ENCODE results near the gene VAV1.

DNA sequence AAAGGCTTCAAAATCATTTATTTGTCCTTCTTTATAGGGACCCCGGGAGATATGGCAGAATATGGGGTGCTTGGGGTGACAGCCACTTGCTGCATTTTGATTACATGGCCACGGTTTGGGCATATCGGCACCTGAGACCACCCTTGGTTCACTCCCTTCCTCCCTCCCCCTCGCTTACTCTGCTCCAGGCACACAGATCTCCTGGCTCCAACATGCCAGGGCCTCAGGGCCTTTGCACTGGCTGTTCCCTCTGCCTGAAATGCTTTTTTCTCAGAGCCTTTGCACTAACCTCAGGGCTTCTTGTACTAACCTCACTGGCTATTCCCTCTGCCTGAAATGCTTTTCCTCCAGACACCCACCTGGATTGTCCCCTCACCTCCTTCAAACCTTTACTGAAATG, 23.8 kb downstream of the VAV1 start:
- TF ChIP-seq, protein P1, sequence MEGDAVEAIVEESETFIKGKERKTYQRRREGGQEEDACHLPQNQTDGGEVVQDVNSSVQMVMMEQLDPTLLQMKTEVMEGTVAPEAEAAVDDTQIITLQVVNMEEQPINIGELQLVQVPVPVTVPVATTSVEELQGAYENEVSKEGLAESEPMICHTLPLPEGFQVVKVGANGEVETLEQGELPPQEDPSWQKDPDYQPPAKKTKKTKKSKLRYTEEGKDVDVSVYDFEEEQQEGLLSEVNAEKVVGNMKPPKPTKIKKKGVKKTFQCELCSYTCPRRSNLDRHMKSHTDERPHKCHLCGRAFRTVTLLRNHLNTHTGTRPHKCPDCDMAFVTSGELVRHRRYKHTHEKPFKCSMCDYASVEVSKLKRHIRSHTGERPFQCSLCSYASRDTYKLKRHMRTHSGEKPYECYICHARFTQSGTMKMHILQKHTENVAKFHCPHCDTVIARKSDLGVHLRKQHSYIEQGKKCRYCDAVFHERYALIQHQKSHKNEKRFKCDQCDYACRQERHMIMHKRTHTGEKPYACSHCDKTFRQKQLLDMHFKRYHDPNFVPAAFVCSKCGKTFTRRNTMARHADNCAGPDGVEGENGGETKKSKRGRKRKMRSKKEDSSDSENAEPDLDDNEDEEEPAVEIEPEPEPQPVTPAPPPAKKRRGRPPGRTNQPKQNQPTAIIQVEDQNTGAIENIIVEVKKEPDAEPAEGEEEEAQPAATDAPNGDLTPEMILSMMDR (IDR thresholded peaks at IDR 0.05; ENCODE audit: low read depth, low read length, missing input control) = no peak
- TF ChIP-seq TAF1 (conservative IDR thresholded peaks at IDR 0.05) (no peak), GABPA (IDR thresholded peaks at IDR 0.05 in 1 of 2, conservative IDR thresholded peaks at IDR 0.05 in 1 of 2) (no peak), JUND (IDR thresholded peaks at IDR 0.05) (no peak), SP1 (IDR thresholded peaks at IDR 0.05) (no peak), RAD21 (IDR thresholded peaks at IDR 0.05) (no peak), YY1 (IDR thresholded peaks at IDR 0.05) (no peak), EGR1 (IDR thresholded peaks at IDR 0.05; ENCODE audit: low read depth in 2 of 2) (no peak), HNF4G (IDR thresholded peaks at IDR 0.05) (no peak), NR2F2 (IDR thresholded peaks at IDR 0.05) (no peak), RXRA (IDR thresholded peaks at IDR 0.05) (no peak)
- TF ChIP-seq, protein P2, sequence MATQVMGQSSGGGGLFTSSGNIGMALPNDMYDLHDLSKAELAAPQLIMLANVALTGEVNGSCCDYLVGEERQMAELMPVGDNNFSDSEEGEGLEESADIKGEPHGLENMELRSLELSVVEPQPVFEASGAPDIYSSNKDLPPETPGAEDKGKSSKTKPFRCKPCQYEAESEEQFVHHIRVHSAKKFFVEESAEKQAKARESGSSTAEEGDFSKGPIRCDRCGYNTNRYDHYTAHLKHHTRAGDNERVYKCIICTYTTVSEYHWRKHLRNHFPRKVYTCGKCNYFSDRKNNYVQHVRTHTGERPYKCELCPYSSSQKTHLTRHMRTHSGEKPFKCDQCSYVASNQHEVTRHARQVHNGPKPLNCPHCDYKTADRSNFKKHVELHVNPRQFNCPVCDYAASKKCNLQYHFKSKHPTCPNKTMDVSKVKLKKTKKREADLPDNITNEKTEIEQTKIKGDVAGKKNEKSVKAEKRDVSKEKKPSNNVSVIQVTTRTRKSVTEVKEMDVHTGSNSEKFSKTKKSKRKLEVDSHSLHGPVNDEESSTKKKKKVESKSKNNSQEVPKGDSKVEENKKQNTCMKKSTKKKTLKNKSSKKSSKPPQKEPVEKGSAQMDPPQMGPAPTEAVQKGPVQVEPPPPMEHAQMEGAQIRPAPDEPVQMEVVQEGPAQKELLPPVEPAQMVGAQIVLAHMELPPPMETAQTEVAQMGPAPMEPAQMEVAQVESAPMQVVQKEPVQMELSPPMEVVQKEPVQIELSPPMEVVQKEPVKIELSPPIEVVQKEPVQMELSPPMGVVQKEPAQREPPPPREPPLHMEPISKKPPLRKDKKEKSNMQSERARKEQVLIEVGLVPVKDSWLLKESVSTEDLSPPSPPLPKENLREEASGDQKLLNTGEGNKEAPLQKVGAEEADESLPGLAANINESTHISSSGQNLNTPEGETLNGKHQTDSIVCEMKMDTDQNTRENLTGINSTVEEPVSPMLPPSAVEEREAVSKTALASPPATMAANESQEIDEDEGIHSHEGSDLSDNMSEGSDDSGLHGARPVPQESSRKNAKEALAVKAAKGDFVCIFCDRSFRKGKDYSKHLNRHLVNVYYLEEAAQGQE (IDR thresholded peaks at IDR 0.05) = no peak
- TF ChIP-seq, protein P3, sequence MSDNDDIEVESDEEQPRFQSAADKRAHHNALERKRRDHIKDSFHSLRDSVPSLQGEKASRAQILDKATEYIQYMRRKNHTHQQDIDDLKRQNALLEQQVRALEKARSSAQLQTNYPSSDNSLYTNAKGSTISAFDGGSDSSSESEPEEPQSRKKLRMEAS (IDR thresholded peaks at IDR 0.05) = no peak
- TF ChIP-seq, protein P4, sequence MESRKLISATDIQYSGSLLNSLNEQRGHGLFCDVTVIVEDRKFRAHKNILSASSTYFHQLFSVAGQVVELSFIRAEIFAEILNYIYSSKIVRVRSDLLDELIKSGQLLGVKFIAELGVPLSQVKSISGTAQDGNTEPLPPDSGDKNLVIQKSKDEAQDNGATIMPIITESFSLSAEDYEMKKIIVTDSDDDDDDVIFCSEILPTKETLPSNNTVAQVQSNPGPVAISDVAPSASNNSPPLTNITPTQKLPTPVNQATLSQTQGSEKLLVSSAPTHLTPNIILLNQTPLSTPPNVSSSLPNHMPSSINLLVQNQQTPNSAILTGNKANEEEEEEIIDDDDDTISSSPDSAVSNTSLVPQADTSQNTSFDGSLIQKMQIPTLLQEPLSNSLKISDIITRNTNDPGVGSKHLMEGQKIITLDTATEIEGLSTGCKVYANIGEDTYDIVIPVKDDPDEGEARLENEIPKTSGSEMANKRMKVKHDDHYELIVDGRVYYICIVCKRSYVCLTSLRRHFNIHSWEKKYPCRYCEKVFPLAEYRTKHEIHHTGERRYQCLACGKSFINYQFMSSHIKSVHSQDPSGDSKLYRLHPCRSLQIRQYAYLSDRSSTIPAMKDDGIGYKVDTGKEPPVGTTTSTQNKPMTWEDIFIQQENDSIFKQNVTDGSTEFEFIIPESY (IDR thresholded peaks at IDR 0.05) = no peak
